GM19455 (cell line): ENCODE results near the gene ZNF483.
A peak's percentile ranks its signal among the peaks of the same experiment; 100 is the strongest.
"Not testable (repeated sequence)": the region's sequence is repeated elsewhere in the genome, so short reads cannot be mapped to it uniquely, and the experiment has no call there.

ENCODE experiments used
- ATAC-seq: cut with Tn5 transposase; IDR thresholded peaks from one replicate; pipeline ENCODE4 v1.9.1; 2021; ENCODE audit not compliant: unreplicated experiment

The ZNF483 gene

DNA sequence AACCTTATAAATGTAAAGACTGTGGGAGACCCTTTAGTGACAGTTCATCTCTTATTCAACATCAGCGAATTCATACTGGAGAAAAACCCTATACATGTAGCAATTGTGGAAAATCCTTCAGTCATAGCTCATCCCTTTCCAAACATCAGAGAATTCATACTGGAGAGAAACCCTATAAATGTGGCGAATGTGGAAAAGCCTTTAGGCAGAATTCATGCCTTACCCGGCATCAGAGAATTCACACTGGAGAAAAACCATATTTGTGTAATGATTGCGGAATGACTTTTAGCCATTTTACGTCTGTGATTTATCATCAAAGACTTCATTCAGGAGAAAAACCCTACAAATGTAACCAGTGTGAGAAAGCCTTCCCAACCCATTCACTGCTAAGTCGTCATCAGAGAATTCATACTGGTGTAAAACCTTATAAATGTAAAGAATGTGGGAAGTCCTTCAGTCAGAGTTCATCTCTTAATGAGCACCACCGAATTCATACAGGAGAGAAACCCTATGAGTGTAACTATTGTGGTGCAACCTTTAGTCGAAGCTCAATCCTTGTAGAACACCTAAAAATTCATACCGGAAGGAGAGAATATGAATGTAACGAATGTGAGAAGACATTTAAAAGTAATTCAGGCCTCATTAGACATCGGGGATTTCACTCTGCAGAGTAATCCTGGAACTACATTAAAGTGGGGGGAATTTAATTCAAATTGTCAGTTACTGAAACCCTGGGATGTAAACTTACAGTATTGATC lies 17.7 kb downstream of the ZNF483 start:
- no peak for ATAC-seq

DNA sequence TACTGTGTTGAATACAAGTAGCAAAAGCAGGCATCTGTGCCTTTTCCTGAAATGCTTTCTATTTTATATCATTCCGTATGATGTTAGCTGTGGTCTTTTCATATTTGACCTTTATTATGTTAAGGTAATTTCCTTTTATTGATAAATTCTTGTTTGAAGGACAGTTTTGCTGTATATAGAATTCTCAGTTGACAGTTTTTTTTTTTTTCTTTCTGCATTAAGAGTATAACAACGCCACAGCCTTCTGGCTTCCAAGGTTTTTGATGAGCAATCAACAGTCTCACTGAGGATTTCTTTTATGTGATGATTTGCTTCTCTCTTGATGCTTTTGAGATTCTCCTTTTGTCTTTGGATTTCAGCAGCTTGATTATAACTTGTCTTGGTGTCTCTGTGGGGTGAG lies 23.6 kb downstream of the ZNF483 start:
- ATAC-seq, result no peak

DNA sequence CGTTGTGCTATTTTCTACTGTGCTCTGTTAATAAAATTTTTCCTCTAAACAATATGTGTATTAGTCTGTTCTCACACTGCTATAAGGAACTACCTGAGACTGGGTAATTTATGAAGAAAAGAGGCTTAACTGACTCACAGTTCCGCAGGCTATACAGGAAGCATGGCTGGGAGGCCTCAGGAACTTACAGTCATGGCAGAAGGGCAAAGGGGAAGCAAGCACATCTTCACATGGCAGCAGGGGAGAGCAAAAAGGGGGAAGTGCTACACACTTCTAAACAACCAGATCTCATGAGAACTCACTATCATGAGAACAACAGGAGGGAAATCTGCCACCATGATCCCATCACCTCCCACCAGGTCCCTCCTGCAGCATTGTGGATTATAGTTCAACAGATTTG lies 30.4 kb downstream of the ZNF483 start:
- ATAC-seq, result not testable (repeated sequence)

DNA sequence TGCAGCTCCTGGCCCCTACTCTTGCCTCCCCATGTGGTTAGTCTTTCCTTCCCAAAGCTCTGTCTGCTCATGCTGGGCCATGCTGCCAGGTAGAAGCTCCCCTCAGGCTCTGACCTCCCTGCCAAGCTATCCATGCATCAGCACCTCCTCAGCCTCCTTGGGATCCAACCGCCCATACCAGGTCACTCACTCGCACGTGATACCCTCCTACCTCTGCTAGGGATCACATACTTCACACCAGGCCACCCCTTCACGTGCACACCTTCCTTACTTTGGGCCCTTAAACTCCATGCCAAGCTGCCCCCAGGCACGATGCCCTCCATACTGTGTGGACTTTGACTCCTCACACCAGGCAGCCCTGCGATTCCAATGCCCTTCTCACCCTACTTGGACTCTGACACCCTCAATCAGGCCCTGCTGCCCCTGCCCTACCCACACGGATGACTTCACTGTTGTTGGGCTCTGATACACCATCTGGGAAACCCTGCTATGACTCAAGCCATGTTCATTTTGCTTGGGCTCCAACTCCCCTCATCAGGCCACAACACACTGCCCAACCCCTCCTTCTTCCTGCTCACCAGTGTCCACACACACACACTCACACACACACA lies 34.1 kb downstream of the ZNF483 start:
- no peak for ATAC-seq

DNA sequence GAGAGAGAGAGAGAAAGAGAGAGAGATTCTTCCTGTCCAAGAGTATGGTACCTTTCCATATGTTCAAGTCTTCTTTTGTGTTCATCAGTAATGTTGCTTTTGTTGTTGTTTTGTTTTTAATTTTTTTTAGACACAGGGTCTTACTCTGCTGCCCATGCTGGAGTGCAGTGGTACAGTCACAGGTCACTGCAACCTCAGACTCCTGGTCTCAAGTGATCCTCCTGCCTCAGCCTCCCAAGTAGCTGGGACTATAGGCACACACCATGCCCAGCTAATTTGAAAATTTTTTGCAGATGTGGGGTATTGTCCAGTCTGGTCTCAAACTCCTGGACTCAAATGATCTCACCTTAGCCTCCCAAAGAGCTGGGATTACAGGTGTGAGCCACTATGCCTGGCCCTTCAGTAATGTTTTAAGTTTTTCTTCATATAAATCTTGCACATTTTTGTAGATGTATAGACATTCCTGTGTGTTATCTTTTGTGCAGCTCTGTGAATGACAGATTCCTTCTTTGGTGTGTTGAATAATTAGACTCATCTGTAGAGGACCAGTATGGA lies 36.3 kb downstream of the ZNF483 start:
- ATAC-seq, result no peak

DNA sequence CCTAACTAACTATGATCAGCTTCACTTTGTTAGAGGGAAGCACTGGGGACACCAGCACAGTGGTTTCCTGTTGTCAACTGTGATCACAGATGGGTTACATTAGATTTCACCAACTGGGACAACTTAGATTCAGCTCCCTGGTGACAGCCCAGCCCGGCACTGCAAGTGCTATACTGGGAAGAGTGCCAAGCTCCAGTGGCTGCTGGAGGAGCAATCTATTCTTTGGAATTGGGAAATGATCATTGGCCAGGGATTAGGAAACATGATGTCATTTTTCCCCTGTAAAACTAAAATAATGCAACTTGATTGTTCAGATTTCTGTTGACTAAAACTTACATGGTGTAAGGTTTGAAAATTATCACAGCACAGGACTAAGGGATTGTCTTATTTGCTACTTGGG lies 41.3 kb downstream of the ZNF483 start:
- ATAC-seq, result no peak

DNA sequence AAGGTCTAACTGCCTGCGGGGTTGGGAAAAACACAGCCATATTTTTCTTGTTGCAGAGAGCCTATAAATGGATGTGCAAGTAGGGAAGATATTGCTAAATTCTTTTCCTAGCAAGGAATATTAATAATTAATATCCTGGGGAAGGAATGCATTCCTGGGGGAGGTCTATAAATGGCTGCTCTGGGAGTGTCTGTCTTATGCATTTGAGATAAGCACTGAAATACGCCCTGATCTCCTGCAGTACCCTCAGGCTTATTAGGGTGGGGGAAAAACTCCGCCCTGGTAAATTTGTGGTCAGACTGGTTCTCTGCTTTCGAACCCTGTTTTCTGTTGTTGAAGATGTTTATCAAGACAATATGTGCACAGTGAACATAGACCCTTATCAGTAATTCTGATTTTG lies 43.1 kb downstream of the ZNF483 start:
- not testable (repeated sequence) for ATAC-seq

DNA sequence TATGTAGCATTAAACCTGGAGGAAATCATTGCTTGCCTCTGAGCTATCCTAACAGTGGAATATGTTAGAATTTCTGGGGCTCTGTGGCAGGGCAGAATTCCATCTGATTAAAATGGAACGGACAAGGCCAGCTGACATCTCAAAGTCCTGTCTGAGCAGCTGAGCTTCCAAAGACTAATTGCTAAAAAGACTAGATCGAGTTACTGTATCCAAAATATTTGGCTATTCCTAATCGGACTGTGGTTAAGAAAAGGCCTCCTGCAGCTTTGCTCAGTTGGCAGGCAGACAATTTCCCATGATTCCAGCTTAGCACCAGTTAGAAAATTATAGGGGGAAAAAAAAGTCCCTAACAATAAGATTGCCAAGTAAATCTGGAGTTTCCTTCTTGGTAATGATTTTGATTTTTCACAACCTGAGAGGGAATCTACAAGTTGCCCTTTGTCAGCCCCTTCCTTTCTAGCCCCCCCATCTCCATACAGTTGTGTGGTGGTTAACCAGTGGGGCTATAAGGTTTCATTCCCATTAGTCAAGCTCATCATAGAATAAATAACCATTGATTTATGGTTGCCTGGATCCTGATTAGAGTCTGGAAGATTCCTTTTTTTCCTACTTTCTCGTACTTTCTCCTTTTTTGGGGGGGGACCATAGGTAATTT lies 48.1 kb downstream of the ZNF483 start:
- ATAC-seq, result no peak

DNA sequence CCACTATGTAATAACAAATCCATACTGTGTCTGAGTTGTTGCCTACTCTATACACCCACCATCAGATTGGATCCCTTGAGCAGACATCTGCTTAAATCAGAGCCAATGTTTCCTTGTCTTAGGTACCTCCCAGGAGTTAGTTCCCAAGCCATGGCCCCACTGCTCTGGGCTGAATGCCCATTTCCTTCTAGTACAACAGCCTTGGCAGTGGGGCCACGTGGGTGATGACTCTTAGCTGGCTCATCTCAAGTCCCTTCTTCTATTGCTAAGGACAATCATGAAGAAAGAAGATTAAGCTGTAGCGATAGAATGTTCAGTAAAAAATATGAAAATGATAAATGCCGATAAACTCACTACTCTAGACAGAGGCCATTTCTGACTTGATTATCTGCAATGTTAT lies 57.9 kb downstream of the ZNF483 start:
- no peak for ATAC-seq

DNA sequence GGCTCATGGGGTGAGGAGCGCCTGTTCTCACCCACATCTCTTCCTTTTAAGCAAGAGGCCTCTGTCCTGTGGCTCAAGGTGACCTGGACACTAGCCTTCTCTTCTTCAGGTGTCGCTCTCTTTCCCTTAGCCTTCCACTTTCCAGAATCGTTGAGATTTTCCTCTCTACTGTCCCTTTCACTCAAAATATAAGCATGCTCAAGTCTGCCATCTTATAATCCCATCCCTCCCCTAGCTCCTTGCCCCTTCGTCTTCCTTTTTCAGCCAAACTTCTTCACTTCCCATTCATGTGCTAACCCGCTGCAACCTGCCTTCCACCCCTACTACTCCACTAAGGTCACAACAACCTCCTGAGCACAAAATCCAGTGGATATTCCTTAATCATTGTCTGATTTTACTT lies 61.4 kb downstream of the ZNF483 start:
- ATAC-seq, result no peak

DNA sequence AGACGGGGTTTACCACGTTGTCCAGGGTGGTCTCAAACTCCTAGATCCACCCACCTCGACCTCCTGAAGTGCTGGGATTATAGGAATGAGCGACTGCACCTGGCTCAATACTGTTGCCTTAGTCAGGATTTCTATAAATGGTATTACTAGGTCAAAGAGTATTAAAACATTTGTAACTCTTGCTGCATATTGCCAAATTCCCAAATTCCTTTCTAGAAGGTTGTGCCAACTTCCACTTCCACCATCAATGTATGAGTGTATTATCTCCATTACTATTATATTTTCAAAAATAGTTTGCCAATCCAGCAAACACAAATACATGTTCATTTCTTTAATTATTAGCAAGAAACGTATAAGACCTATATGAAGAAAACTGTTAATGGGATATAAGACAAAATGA lies 63.9 kb downstream of the ZNF483 start:
- ATAC-seq, result no peak

DNA sequence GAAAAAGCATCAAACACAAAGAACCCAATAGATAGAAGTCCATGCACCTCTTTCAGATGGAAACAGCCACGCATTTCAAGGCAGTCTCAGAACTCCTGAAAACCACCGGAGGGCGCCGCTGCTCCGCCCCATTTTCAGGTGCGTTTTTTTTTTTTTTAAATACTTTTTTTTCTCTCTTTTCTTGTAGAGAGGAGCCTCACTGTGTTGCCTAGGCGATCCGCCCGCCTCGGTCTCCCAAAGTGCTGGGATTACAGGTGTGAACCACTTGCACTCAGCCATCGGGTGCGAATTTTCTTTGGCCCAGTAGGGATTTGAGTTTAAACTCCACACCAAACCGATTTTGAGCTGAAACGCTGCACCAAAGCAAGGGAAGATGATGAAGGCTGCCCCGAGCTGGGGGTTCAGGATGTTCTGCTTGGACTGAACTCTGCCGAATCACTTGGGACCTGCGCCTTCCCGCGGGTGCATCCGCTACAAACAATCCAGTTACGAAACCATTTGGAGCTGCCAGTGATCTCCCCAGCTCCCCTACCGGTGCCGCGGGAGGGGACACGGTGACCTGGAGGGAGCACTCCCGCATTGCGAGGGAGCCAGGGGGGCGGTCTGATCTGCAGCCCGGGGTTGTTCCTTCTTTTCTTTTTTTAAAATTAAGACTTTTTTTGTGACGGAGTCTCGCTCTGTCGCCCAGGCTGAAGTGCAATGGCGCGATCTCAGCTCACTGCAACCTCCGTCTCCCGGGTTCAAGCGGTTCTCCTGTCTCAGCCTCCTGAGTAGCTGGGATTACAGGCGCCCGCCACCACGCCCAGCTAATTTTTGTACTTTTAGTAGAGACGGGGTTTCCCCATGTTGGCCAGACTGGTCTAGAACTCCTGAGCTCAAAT lies 73.1 kb downstream of the ZNF483 start:
- ATAC-seq, result peak; percentile 44

DNA sequence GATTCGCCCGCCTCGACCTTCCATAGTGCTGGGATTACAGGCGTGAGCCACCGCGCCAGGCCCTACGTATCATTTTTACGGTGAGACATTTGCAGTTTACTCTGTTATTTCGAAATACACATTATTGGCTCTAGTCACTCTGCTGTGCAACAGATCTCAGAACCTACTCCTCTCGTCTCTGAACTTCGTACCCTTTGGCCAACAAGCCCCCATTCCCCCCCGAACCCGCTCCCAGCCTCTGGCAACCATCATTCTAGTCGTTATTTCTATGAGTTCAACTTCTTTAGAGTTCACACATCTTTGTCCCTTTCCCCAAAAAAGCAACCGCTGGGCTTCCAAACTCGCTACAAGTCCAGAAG lies 73.7 kb downstream of the ZNF483 start:
- no peak for ATAC-seq

DNA sequence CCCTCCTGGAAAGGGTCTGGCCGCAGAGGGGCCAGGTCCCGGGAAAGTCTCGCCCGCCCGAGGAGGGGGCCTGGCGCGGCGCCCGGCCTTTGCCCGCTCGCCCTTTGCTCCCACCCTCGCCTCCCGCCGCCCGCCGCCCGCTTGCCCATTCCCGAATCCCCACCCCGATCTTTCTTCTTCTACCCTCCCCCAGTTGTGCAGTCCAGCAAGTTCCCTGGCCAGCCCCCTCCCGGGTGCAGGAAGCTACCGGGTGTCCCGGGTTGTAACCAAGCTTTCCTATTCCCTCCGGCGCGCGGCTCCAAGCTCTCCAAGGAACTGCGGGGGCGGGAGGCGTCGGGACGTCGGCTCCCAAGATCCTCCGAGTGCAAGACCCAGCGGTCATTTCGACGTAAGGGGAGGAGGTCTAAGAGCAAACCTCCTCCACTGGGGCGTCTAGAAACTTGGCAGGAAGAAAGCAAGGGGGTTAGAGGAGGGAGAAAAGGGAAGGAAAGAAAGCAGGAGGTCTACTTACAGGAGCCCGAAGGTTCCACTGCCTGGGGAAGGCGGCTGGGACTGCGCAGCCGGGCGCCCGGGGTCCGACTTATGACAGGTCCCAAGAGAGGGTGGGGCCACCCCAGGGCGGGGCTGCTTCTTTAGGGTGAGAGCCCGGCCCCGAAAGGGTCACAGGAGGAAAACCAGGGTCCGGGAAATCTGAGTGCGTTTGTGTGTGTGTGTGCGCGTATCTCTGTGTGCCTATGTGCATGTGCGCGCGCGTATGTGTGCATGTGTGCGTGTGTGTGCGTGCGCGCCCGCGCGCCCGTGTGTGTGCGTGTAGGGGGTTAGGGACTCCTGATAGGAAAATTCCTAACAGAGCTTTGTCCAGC lies 74.3 kb downstream of the ZNF483 start, which contains the start of gene PTGR1:
PTGR1 (minus strand) TSS at position 556 of the 863 bp plus-strand sequence. CDS start 2,225 bp downstream, outside the sequence.
- no peak for ATAC-seq

DNA sequence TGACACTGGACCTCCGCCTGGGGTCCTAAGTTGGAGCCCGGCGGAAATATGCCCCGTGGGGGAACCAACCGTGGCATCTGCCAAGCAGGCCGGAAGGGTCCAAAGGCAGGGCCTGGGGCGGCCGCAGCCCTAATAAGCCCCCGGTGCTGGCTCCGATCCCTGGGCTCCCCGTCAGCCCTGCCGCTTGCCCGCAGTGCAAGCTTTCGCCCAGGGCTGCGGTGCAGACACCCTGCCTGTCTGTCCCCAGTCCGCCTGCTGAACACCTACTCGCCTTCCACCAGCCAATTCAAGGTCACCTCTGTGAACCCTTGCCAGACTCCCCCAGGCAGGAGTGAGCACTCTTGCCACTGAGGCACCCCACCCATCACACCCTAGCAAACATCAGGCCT lies 75.0 kb downstream of the ZNF483 start:
- ATAC-seq, result no peak

DNA sequence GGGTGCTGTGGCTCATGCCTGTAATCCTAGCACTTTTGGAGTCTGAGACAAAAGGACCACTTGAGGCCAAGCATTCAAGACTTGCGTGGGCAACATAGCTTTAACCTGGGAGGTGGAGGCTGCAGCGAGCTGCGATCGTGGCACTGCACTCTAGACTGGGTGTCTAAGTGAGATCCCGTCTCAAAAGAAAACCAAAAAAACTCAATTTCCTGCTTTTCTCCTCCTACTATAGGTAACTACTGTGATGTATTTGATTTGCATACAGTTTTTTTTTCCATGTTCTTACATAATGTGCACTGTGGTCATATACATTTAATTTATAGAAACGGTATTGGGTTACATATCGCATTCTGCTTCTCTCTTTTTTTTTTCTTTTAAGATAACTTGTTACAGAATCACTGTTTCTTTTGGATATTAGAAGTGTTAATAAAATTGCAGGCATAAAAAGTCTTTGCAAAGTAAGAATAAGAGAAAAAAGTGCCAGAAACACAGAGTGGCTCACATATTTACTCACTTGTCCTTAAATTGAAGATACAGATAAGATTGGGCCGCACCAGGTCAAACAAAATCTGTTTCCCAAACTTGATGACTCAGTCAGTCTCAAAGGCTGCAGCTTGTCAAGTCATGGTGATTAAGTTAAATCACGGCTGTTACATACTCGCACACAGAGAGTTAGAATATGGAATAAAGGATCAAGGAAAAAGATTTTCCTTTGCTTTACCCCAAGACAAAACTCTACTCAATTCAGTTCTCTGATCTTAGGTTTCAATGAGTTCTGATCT lies 76.4 kb downstream of the ZNF483 start:
- ATAC-seq, result no peak

DNA sequence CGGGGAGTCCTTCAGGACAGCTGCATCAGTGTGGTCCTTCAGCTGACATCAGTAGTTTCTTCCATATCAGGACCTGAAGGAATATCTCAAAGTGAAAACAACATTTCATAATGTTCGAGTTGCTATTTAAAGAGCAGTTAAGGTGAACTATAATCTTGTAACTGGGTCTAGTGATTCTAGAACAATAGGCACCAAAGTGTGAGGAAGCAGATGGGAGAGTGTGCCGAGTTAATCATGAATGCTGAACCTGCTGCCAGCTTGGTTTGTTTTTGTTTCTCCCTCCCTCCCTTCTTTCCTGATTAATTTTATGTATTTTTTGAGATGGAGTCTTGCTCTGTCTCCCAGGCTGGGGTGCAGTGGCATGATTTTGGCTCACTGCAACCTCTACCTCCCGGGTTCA lies 78.1 kb downstream of the ZNF483 start:
- ATAC-seq, result no peak

DNA sequence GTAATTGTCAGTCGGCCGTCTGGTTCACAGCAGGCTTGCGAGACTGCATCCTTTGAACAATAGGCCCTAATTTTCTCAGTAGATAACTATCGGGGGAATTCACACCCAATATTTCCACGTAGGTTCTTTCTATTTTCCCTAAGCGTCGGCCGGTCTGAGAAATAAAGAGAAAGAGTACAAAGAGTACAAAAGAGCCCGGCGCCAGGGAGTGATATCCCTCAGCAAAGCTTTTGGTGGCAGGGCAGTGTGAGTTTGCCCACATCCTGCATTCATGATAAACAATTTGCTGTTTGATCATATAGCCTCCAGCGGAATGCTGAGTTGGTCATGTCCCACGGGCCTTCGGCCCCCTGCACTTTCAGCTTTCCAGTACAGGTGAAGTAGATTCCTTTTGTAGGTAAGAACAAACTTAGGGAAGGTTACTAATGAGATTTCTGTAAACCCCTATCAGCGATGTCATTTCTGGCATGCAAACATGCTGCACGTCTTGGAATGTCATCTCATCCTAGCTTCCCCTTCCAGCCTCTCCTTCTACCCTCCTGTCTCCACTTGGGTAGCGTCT lies 79.2 kb downstream of the ZNF483 start:
- ATAC-seq, result no peak

DNA sequence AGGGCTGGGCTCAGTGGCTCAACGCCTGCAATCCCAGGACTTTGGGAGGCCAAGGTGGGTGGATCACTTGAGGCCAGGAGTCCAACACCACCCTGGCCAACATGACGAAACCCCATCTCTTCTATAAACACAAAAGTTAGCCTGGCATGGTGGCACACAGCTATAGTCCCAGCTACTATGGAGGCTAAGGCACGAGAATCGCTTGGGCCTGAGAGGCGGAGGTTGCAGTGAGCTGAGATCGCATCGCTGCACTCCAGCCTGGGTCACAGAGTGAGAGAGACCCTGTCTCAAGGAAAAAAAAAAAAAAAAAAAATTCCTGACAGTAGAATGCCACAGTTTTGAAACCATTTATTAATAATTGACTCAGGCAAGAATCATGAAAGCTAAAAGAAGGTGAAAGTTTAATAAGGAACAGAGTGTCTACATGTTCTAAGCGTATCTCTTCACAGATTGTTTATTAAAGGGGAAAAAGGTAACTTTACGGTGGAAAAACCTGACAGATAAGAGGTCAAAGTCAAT lies 80.1 kb downstream of the ZNF483 start:
- no peak for ATAC-seq
